Heart left ventricle (tissue), 16 donors: ENCODE results near the gene SLC34A3. TPM values are rescaled to one million over a fixed set of nuclear protein-coding genes. Genes with fewer than 3 reads are reported as not detected.
A peak's percentile ranks its signal among the peaks of the same experiment; 100 is the strongest.

Source experiments
- ATAC-seq, 4 donors: fragments of 200-7000 bp; cut with Tn5 transposase; one replicate each; pipeline ENCODE4 v1.9.1; 2020 to 2022; ENCODE audit warnings: moderate library complexity in 4 of 4, mild to moderate bottlenecking in 3 of 4, moderate number of reproducible peaks in 1 of 4
- DNase-seq, 5 donors: peaks; one replicate each; pipeline ENCODE4 v3.0.0-alpha.2; 2020
- H3K27ac ChIP-seq, 12 donors: fragments of 200-600 bp; sonication (generic) in 4 of 12; one replicate each; pipeline versions ENCODE4 v1.5.0 to v1.8.0; 2016 to 2022; ENCODE audit warnings: mild to moderate bottlenecking in 2 of 12
- H3K27me3 ChIP-seq, 9 donors: fragments of 200-600 bp; sonication (generic) in 2 of 9; one replicate each; pipeline versions ENCODE4 v1.5.1 to v1.8.0; 2016 to 2022; ENCODE audit warnings: mild to moderate bottlenecking in 3 of 9
- H3K36me3 ChIP-seq, 9 donors: fragments of 200-600 bp; sonication (generic) in 2 of 9; one replicate each; pipeline versions ENCODE4 v1.5.0 to v1.8.0; 2018 to 2022; ENCODE audit warnings: mild to moderate bottlenecking in 2 of 9
- H3K4me1 ChIP-seq, 12 donors: fragments of 200-600 bp; sonication (generic) in 4 of 12; one replicate each; pipeline versions ENCODE4 v1.5.0 to v1.8.0; 2016 to 2022; ENCODE audit warnings: mild to moderate bottlenecking in 3 of 12
- H3K4me3 ChIP-seq, 12 donors: fragments of 200-600 bp; sonication (generic) in 4 of 12; one replicate each; pipeline versions ENCODE4 v1.5.0 to v1.8.0; 2017 to 2022; ENCODE audit warnings: mild to moderate bottlenecking in 9 of 12, moderate library complexity in 4 of 12
- H3K9me3 ChIP-seq, 12 donors: fragments of 200-600 bp; sonication (generic) in 4 of 12; one replicate each; pipeline versions ENCODE4 v1.5.0 to v1.8.0; 2016 to 2022; ENCODE audit warnings: mild to moderate bottlenecking in 1 of 12
- CTCF ChIP-seq, 12 donors: fragments of 200-600 bp; sonication (generic) in 4 of 12; IDR thresholded peaks; one replicate each; pipeline versions ENCODE4 v1.5.0 to v1.8.0; 2018 to 2022; ENCODE audit warnings: antibody characterized with exemption in 12 of 12, mild to moderate bottlenecking in 5 of 12
- POLR2A ChIP-seq, 2 donors: fragments of 450-650 bp; IDR thresholded peaks; one replicate each; pipeline ENCODE4 v1.6.1; 2017; ENCODE audit warnings: antibody characterized with exemption in 2 of 2, mild to moderate bottlenecking in 2 of 2, moderate library complexity in 2 of 2
- WGBS, 4 donors: extraction: QIAGEN DNeasy Blood & Tissue Kit in 2 of 4; methylation state at CpG; one replicate each; pipeline versions ENCODE4 v1.1.5 to v1.1.7; 2013 to 2018; 5-methylcytosine and 5-hydroxymethylcytosine counted together
- intact Hi-C, 10 donors: fragments of 100-400 bp; cut with DNase I; formaldehyde crosslinking; loops; one replicate each; pipeline versions ENCODE4 v1.11.1 to v1.14.2; 2022
- polyA plus RNA-seq, 2 donors: library from polyadenylated mRNA; stranded (reverse); fragments of 200-250 nt; gene quantifications; one replicate each; pipeline ENCODE4 v1.2.3, GENCODE V29; 2013
- total RNA-seq, 9 donors: library from RNA; depleted of rRNA in 2 of 9; stranded (reverse); fragments of >200 nt in 2 of 9; fragmentation: NEBNext Ultra II Directional in 3 of 9; extraction: Animal tissue kit (Norgen Biotek cat#: 25700) in 3 of 9; gene quantifications; one replicate each; pipeline versions ENCODE4 v1.1.0 to v1.2.4, GENCODE V29; 2016 to 2023
- donor health status: ischemic (EF 13 %, LVEDD 7.1; RV severe dilation, severe dysfunction).
- donor health status: healthy with polysubstance abuse.
- donor health status: DM: no; HTN: yes; CAD: no.
- donor health status: DM: no; HTN: no; CAD: no.
- donor health status: ischemic (EF 25% LVEDD 6.9; RV normal size, moderate dysfunction).
- donor health status: ischemic (EF 25% LVEDD 5.7; RV mildly dilated, moderate dysfunction).
- donor health status: healthy.
- donor health status: DM: yes; HTN: yes; CAD: no.
- donor health status: ischemic (EF 35%, LVEDD 5.7; RV mildly dilated, moderate dysfunction).
- donor health status: nonischemic (EF 11% LVEDD 7.7; RV severe dilation, severe dysfunction).
- donor health status: DM: yes; HTN: yes; CAD: no.
- donor health status: PGD.
- donor health status: ischemic (EF 29% LVEDD 5.4; RV normal size, mild dysfunction).
- donor health status: nonischemic (EF 23%, LVEDD 6.1; RV moderate dilation, normal function).

The SLC34A3 gene
- total and polyA plus RNA-seq, 11 donors: not detected

- no peak overlapping the region for H3K4me3 ChIP-seq
- H3K27me3 ChIP-seq: no peaks in the 10 kb centered on the region
- H3K9me3 ChIP-seq: no peaks in the 10 kb centered on the region
- peaks cover 3 to 54% (median 24%) of the 10 kb centered on the region in 12 donors for H3K4me1 ChIP-seq
- WGBS, 4 donors: 66 to 72% (median 70%) methylated on average over 13 to 15 of the region's 15 CpGs
- peak in 2 of 5 donors; percentile 16 to 33 for DNase-seq
- H3K36me3 ChIP-seq: peaks cover 0 to 73% (median 51%) of the 10 kb centered on the region in 9 donors
- ATAC-seq: no peak
- TF ChIP-seq POLR2A (IDR thresholded peaks at IDR 0.05) (no peak), CTCF (IDR thresholded peaks at IDR 0.05) (no peak)
- H3K27ac ChIP-seq: no peak overlapping the region
- intact Hi-C loops: no loop called here
Observed at GRCh38 chr9:137266162-137266527, 35.4 kb downstream of the SLC34A3 start.

GRCh38 chr9:137266585-137267453 lies 36.1 kb downstream of the SLC34A3 start:
- no peaks in the 10 kb centered on the region for H3K27me3 ChIP-seq
- WGBS, 4 donors: 91 to 95% (median 92%) methylated on average over 31 to 34 of the region's 34 CpGs

GRCh38 chr9:137267933-137268355 lies 37.2 kb downstream of the SLC34A3 start:
- H3K36me3 ChIP-seq: peaks cover 0 to 83% (median 56%) of the 10 kb centered on the region in 9 donors
- WGBS, 4 donors: 84 to 93% (median 90%) methylated on average over 4 to 6 of the region's 6 CpGs
- peak overlapping the region in 8 of 12 donors; percentile 30 to 53 (median 43) for H3K4me3 ChIP-seq
- peak overlapping the region in 11 of 12 donors; percentile 67 to 93 (median 82) for H3K27ac ChIP-seq
- no peak for TF ChIP-seq POLR2A (IDR thresholded peaks at IDR 0.05)
- no peak for TF ChIP-seq CTCF (IDR thresholded peaks at IDR 0.05)
- H3K4me1 ChIP-seq: peaks cover 3 to 62% (median 30%) of the 10 kb centered on the region in 12 donors
- no peaks in the 10 kb centered on the region for H3K9me3 ChIP-seq
- DNase-seq: peak in 1 of 5 donors; percentile 7
- ATAC-seq: no peak
- intact Hi-C loops: no loop called here
- no peaks in the 10 kb centered on the region for H3K27me3 ChIP-seq

More at GRCh38 chr9:137266585-137267453, 36.1 kb downstream of the SLC34A3 start:
- ATAC-seq: no peak
- no peak for TF ChIP-seq POLR2A (IDR thresholded peaks at IDR 0.05)
- no peak for TF ChIP-seq CTCF (IDR thresholded peaks at IDR 0.05)
- intact Hi-C loops: no loop called here
- no peak overlapping the region for H3K27ac ChIP-seq
- H3K4me3 ChIP-seq: no peak overlapping the region
- DNase-seq: peak in 3 of 5 donors; percentile 7 to 63 (median 26)
- H3K4me1 ChIP-seq: peaks cover 3 to 61% (median 27%) of the 10 kb centered on the region in 12 donors
- peaks cover 0 to 73% (median 53%) of the 10 kb centered on the region in 9 donors for H3K36me3 ChIP-seq
- H3K9me3 ChIP-seq: no peaks in the 10 kb centered on the region

- TF ChIP-seq CTCF (IDR thresholded peaks at IDR 0.05) (no peak), POLR2A (IDR thresholded peaks at IDR 0.05) (no peak)
- H3K4me1 ChIP-seq: peaks cover 3 to 62% (median 30%) of the 10 kb centered on the region in 12 donors
- no peaks in the 10 kb centered on the region for H3K9me3 ChIP-seq
- no peaks in the 10 kb centered on the region for H3K27me3 ChIP-seq
- intact Hi-C loops: no loop called here
- H3K4me3 ChIP-seq: peak overlapping the region in 10 of 12 donors; percentile 30 to 53 (median 40)
- peak overlapping the region; percentile 67 to 93 (median 82) for H3K27ac ChIP-seq
- ATAC-seq (peak; percentile 6 to 36 (median 27)), DNase-seq (peak in 4 of 5 donors; percentile 37 to 66 (median 52))
- 46 to 66% (median 55%) methylated on average over 19 of the region's 19 CpGs for WGBS, 4 donors
- peaks cover 0 to 85% (median 58%) of the 10 kb centered on the region in 9 donors for H3K36me3 ChIP-seq
Observed at GRCh38 chr9:137268538-137269201, 38.0 kb downstream of the SLC34A3 start.
